NB4 (cell line): ENCODE data around the gene LAMTOR4.

ENCODE experiments used
- DNase-seq: peaks from one replicate; pipeline ENCODE4 v3.0.0; 2010; ENCODE audit warnings: low read depth
- H3K4me3 ChIP-seq: one replicate; pipeline ENCODE4 v1.5.1; 2011; ENCODE audit warnings: mild to moderate bottlenecking, low read depth, low read length, moderate library complexity
- CTCF ChIP-seq: IDR thresholded peaks from one replicate; pipeline ENCODE4 v1.5.1; 2012; ENCODE audit warnings: low read depth, low read length
- MAX ChIP-seq: IDR thresholded peaks from 2 replicates; pipeline ENCODE4 v1.6.1; 2011; ENCODE audit warnings: low read depth, low read length
- MYC ChIP-seq: IDR thresholded peaks from 2 replicates; pipeline ENCODE4 v1.6.1; 2011; ENCODE audit warnings: low read depth, low read length
- POLR2A ChIP-seq: IDR thresholded peaks from 2 replicates; pipeline ENCODE4 v1.6.1; 2011; ENCODE audit warnings: mild to moderate bottlenecking; ENCODE audit not compliant: insufficient read length; ENCODE audit errors: extremely low read depth

LAMTOR4 gene

GRCh38 chr7:100158229-100159098 lies 9.7 kb downstream of the LAMTOR4 start, which contains the start of gene TRAPPC14:
Gene TRAPPC14 (minus strand): TSS chr7:100158723. CDS start chr7:100158499, 224 bp downstream.
- TF ChIP-seq MAX, result peak; percentile 29; the same call in 1 of the 2 replicates
- TF ChIP-seq CTCF, result no peak
- TF ChIP-seq POLR2A, result peak; percentile 73
- peak; percentile 48; the same call in 1 of the 2 replicates for TF ChIP-seq MYC
- peak; percentile 94 for DNase-seq

GRCh38 chr7:100159099-100159623 lies 10.4 kb downstream of the LAMTOR4 start:
- TF ChIP-seq POLR2A (no peak), MAX (no peak), CTCF (no peak), MYC (no peak)
- peak; percentile 45 for DNase-seq
- peak overlapping the region; percentile 66 for H3K4me3 ChIP-seq

More at GRCh38 chr7:100158229-100159098, 9.7 kb downstream of the LAMTOR4 start, which contains the start of gene TRAPPC14:
- H3K4me3 ChIP-seq, result peak within 1 kb of the TSS; percentile 66

- H3K4me3 ChIP-seq, result no peak overlapping the region
- TF ChIP-seq CTCF (no peak), MAX (no peak), MYC (no peak), POLR2A (no peak)
Measured at GRCh38 chr7:100160067-100160466, 11.3 kb downstream of the LAMTOR4 start.

GRCh38 chr7:100163006-100163531 lies 14.4 kb downstream of the LAMTOR4 start:
- TF ChIP-seq MYC (no peak), POLR2A (no peak), MAX (no peak), CTCF (no peak)
- peak; percentile 7 for DNase-seq
- no peak overlapping the region for H3K4me3 ChIP-seq

More at GRCh38 chr7:100160067-100160466, 11.3 kb downstream of the LAMTOR4 start:
- no peak for DNase-seq

- no peak for DNase-seq
Measured at GRCh38 chr7:100163871-100164270, 15.2 kb downstream of the LAMTOR4 start.

More at GRCh38 chr7:100163871-100164270, 15.2 kb downstream of the LAMTOR4 start:
- TF ChIP-seq POLR2A, result no peak
- no peak for TF ChIP-seq CTCF
- TF ChIP-seq MYC, result no peak
- TF ChIP-seq MAX, result no peak
- no peak overlapping the region for H3K4me3 ChIP-seq
